Measurements from ENCODE around the gene CD27. TPM values are rescaled to one million over a fixed set of nuclear protein-coding genes. Genes with fewer than 3 reads are reported as not detected.

CD27 gene
- total and polyA plus RNA-seq, 2 of the 13 experiments (the other 11 are each of a cell fraction or from before 2014, with no cell fraction given), result 0.12 TPM; not detected in 1

GRCh38 chr12:6492838-6493496 is 48.2 kb downstream of the CD27 start, which contains the start of gene MRPL51 (continued):
- TF ChIP-seq STAT5B (CRISPR knock-in tag; IDR thresholded peaks at IDR 0.05) (no peak), TSC22D2 (CRISPR knock-in tag; IDR thresholded peaks at IDR 0.05; ENCODE audit: borderline replicate concordance) (no peak), ZBTB21 (CRISPR knock-in tag; IDR thresholded peaks at IDR 0.05) (no peak), SIX4 (CRISPR knock-in tag; IDR thresholded peaks at IDR 0.05) (no peak), FOXO4 (CRISPR knock-in tag; conservative IDR thresholded peaks at IDR 0.05) (no peak), ZNF10 (CRISPR knock-in tag; IDR thresholded peaks at IDR 0.05; ENCODE audit: borderline replicate concordance, low read depth) (no peak), CCAR2 (optimal IDR thresholded peaks at IDR 0.05; ENCODE audit: low read depth, low read length) (no peak), ZBTB26 (CRISPR knock-in tag; IDR thresholded peaks at IDR 0.05; ENCODE audit: borderline replicate concordance) (no peak), FOXO1 (CRISPR knock-in tag; IDR thresholded peaks at IDR 0.05) (no peak), ZNF382 (CRISPR knock-in tag; IDR thresholded peaks at IDR 0.05; ENCODE audit: borderline replicate concordance) (no peak), ZBTB38 (CRISPR knock-in tag; IDR thresholded peaks at IDR 0.05) (no peak), MTERF4 (CRISPR knock-in tag; IDR thresholded peaks at IDR 0.05) (peak; percentile 26; the same call in 1 of the 2 replicates), ETS1 (CRISPR knock-in tag; IDR thresholded peaks at IDR 0.05) (no peak), MAX (IDR thresholded peaks at IDR 0.05) (peak; percentile 64), HNF4A (CRISPR knock-in tag; IDR thresholded peaks at IDR 0.05) (no peak), AKNA (CRISPR knock-in tag; IDR thresholded peaks at IDR 0.05; ENCODE audit: borderline replicate concordance) (no peak), CHD2 (IDR thresholded peaks at IDR 0.05; ENCODE audit: low read depth, low read length) (no peak), ZNF383 (CRISPR knock-in tag; IDR thresholded peaks at IDR 0.05; ENCODE audit: borderline replicate concordance) (no peak), ATAD3A (CRISPR knock-in tag; IDR thresholded peaks at IDR 0.05) (no peak), RAD21 (CRISPR knock-in tag; IDR thresholded peaks at IDR 0.05) (no peak), MXI1 (IDR thresholded peaks at IDR 0.05; ENCODE audit: borderline replicate concordance, low read depth, low read length) (peak; percentile 57; the same call in 1 of the 3 replicates)
